Thyroid gland (tissue), 4 donors: ENCODE results near the gene ZBTB7C. TPM values are rescaled to one million over a fixed set of nuclear protein-coding genes. Genes with fewer than 3 reads are reported as not detected.

Experiments
- DNase-seq, 2 donors: peaks; one replicate each; pipeline ENCODE4 v3.0.0-alpha.2; 2019
- H3K27ac ChIP-seq, 3 donors: fragments of 200-600 bp; sonication (generic); 1 replicate in 2 of 3; 2 replicates in 1 of 3; pipeline ENCODE4 v1.5.1; 2016 to 2019; ENCODE audit warnings: mild to moderate bottlenecking in 1 of 3, moderate library complexity in 1 of 3
- H3K27me3 ChIP-seq: fragments of 200-600 bp; sonication (generic); one replicate; pipeline ENCODE4 v1.5.1; 2019
- H3K36me3 ChIP-seq, 2 donors: fragments of 200-600 bp; sonication (generic); one replicate each; pipeline ENCODE4 v1.5.1; 2016 to 2019
- H3K4me1 ChIP-seq, 2 donors: fragments of 200-600 bp; sonication (generic); one replicate each; pipeline ENCODE4 v1.5.1; 2017 to 2019
- H3K4me3 ChIP-seq, 3 donors: fragments of 200-600 bp; sonication (generic); replicated peaks in 1 of 3; 1 replicate in 2 of 3; 2 replicates in 1 of 3; pipeline ENCODE4 v1.5.1; 2016; ENCODE audit warnings: mild to moderate bottlenecking in 1 of 3
- H3K9me3 ChIP-seq: fragments of 200-600 bp; sonication (generic); one replicate; pipeline ENCODE4 v1.5.1; 2017
- CTCF ChIP-seq, 6 experiments: fragments of 200-600 bp in 3 of 6; fragments of 450-650 bp in 3 of 6; sonication (generic) in 3 of 6; IDR thresholded peaks; one replicate each; pipeline ENCODE4 v1.5.1; 2016 to 2019; ENCODE audit warnings: antibody characterized with exemption in 6 of 6, mild to moderate bottlenecking in 2 of 6, inconsistent platforms in 1 of 6, moderate library complexity in 1 of 6
- POLR2A ChIP-seq, 2 donors: fragments of 450-650 bp; IDR thresholded peaks; one replicate each; pipeline ENCODE4 v1.6.1; 2017; ENCODE audit warnings: antibody characterized with exemption in 2 of 2, mild to moderate bottlenecking in 2 of 2, moderate library complexity in 1 of 2
- WGBS, 2 donors: methylation state at CpG; one replicate each; pipeline ENCODE4 v1.1.5; 2017; 5-methylcytosine and 5-hydroxymethylcytosine counted together
- intact Hi-C: fragments of 100-400 bp; cut with DNase I; formaldehyde crosslinking; loops from one replicate; pipeline ENCODE4 v1.15.1; 2023
- total RNA-seq, 4 donors: library from RNA; depleted of rRNA; stranded (reverse); fragments of >200 nt; gene quantifications; one replicate each; pipeline ENCODE4 v1.2.3, GENCODE V29; 2016

ZBTB7C gene
- total RNA-seq, 4 donors from 2014 or later, result 41.7 to 66.7 (median 49.5) TPM

- no peak for DNase-seq
- no peaks in the 10 kb centered on the region for H3K27me3 ChIP-seq
- WGBS, 2 donors, result 76 to 84% methylated on average over 3 of the region's 3 CpGs
- TF ChIP-seq POLR2A (IDR thresholded peaks at IDR 0.05) (no peak), CTCF (IDR thresholded peaks at IDR 0.05) (no peak)
- no peak overlapping the region for H3K27ac ChIP-seq
- H3K36me3 ChIP-seq, result no peaks in the 10 kb centered on the region
- peaks cover 38 to 57% of the 10 kb centered on the region in 2 donors for H3K4me1 ChIP-seq
- H3K9me3 ChIP-seq, result no peaks in the 10 kb centered on the region
- no peak overlapping the region for H3K4me3 ChIP-seq
- intact Hi-C loops, result no loop called here
Measured at GRCh38 chr18:48359626-48360025, 49.6 kb downstream of the ZBTB7C start.

DNA sequence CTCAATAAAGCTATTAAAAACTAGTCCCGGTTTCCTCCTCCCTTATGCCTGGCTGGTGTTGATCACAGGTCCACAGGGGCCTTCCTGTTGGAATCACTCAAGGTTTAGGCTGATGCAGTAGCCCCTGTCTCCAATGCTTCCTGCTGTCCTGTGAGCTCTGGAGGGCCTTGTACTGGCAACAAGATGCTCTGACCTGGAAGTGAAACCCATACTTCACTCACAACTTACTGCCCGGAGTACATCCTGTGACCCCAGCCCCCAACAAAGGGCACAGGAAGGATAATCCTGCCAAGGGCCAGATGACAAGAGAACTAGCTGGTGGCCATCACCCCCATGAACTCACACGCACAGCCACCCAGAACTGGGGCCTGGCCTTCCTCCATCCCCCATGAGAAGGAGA lies 50.3 kb downstream of the ZBTB7C start:
- Histone ChIP-seq H3K4me3 (no peak overlapping the region), H3K27ac (no peak overlapping the region), H3K4me1 (peaks cover 34 to 53% of the 10 kb centered on the region in 2 donors), H3K36me3 (no peaks in the 10 kb centered on the region), H3K27me3 (no peaks in the 10 kb centered on the region), H3K9me3 (no peaks in the 10 kb centered on the region)
- TF ChIP-seq CTCF (IDR thresholded peaks at IDR 0.05) (no peak), POLR2A (IDR thresholded peaks at IDR 0.05) (no peak)
- WGBS, 2 donors, result 77 to 93% methylated on average over 3 of the region's 3 CpGs
- no peak for DNase-seq
- intact Hi-C loops, result no loop called here

GRCh38 chr18:48356909-48357631 lies 52.1 kb downstream of the ZBTB7C start:
- DNase-seq, result peak; percentile 73 to 77
- Histone ChIP-seq H3K27me3 (no peaks in the 10 kb centered on the region), H3K4me1 (peaks cover 22 to 40% of the 10 kb centered on the region in 2 donors), H3K27ac (peak overlapping the region; percentile 67 to 79 (median 73)), H3K4me3 (no peak overlapping the region), H3K36me3 (no peaks in the 10 kb centered on the region), H3K9me3 (no peaks in the 10 kb centered on the region)
- intact Hi-C loops, result no loop called here
- TF ChIP-seq CTCF (IDR thresholded peaks at IDR 0.05) (no peak), POLR2A (IDR thresholded peaks at IDR 0.05) (peak in 1 of 2 donors; percentile 18)
- WGBS, 2 donors, result 42% methylated on average over 11 of the region's 11 CpGs

GRCh38 chr18:48356151-48356745 lies 52.9 kb downstream of the ZBTB7C start:
- peak overlapping the region; percentile 67 to 79 (median 73) for H3K27ac ChIP-seq
- no peaks in the 10 kb centered on the region for H3K27me3 ChIP-seq
- 46 to 47% methylated on average over 7 of the region's 7 CpGs for WGBS, 2 donors
- no peak for TF ChIP-seq CTCF (IDR thresholded peaks at IDR 0.05)
- no peak for TF ChIP-seq POLR2A (IDR thresholded peaks at IDR 0.05)
- DNase-seq, result peak; percentile 84
- no peaks in the 10 kb centered on the region for H3K36me3 ChIP-seq
- H3K9me3 ChIP-seq, result no peaks in the 10 kb centered on the region
- peaks cover 22 to 40% of the 10 kb centered on the region in 2 donors for H3K4me1 ChIP-seq
- intact Hi-C loops, result no loop called here
- H3K4me3 ChIP-seq, result no peak overlapping the region
